GM19438 (cell line): ENCODE data around the gene SYT12.

Source experiments
- ATAC-seq: cut with Tn5 transposase; IDR thresholded peaks from one replicate; pipeline ENCODE4 v1.9.1; 2021; ENCODE audit warnings: low read depth; ENCODE audit not compliant: unreplicated experiment

The SYT12 gene

GRCh38 chr11:67027483-67027930 is 4.6 kb downstream of the SYT12 start:
- ATAC-seq = no peak

DNA sequence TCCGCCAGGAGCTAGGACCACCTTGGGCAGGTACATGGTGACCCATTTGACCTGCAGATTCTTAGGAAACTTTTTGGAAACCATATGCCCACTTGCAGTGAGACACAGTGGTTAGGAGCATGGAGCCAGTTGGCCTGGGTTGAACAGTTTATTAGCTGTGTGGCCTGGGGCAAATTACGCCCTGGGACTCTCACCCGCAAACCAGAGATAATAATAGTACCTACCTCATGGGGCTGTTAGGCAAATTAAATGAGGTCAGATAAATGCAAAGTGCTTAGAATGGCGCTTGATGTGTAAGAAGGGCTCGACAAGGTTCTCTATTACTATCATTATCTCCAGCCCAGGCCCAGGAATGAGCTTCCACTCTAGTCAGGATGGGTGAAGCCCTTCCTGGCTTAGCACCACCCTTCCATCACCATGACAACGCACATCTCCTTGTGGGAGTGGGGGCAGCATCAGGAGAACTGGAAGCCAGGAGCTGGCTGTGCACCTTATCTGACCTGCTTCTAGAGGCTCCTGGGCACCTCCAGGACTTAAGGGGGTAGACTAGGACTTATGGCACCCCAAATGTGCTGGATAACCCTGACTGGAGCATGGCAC is 5.1 kb downstream of the SYT12 start:
- ATAC-seq = no peak

DNA sequence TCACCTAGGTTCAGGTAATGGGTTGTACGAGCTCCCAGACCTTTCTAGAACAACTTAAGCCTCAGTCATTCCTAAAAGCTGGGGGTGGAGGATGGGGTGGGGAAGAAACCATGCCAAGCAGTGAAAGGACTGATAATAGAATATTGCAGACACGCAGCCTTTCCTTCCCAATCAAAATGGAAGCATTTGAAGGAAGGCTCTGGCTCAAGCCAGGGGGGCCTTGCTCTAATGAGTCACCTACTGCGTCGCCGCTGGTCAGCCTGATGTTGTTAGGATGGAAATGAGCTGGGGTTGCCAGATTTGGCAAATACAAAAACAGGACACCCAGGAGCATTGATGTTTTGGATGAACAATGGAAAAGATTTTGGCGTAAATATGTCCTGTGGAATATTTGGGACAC is 6.2 kb downstream of the SYT12 start:
- ATAC-seq = no peak

DNA sequence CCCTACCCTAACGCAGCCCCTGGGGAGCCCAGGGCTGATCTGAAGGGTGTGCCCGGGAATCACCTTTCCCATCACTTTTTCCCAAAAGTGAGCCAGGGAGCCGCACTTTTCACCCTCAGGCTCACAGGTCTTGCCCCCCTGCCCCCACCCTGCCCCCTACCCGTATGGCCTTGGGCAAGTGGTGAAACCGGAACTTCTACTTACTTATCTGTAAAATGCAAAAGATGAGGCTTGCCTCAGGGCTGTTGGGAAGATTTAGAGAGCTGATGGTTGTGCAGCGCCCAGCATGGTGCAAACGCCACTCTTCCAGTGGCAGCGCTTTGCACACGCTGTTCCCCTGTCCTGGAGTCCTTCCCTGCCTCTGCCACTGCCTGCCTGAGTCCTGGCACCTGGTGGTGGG is 8.0 kb downstream of the SYT12 start:
- no peak for ATAC-seq

DNA sequence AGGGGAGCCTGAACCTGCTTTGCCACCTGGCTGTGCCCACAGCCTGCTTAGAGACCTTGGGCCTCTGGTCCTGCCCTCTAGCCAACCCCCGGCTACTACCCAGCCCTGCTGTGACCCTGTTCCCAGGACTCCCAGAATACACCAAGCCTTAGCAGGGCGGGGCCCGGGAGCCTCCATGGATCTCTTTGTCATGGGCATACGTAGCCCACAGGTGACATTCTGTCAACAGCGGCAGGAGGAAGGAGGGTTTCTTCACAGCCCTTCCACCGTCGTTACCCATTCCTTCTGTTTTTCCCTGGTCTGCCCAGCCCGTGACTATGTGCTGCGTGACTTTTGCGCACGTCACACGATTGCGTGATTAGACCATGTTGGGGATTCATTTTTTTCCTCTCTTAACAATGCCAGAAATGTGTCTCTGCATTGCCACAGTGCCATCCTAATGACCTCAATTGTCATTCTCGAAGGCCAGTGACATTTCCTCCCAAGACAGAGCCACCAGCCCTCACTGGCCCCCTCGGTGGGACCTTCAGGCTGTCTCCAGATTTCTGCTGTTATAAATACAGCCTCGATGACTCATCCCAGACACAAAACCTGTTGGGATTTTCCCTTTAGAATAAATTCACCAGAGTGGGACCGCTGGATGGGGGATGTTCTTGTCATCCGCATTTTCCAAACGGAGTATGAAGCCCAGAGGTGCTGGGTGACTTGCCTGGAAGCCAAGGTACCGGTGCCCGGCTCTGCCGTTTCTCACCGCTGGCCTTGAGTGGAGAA is 9.0 kb downstream of the SYT12 start:
- no peak for ATAC-seq

DNA sequence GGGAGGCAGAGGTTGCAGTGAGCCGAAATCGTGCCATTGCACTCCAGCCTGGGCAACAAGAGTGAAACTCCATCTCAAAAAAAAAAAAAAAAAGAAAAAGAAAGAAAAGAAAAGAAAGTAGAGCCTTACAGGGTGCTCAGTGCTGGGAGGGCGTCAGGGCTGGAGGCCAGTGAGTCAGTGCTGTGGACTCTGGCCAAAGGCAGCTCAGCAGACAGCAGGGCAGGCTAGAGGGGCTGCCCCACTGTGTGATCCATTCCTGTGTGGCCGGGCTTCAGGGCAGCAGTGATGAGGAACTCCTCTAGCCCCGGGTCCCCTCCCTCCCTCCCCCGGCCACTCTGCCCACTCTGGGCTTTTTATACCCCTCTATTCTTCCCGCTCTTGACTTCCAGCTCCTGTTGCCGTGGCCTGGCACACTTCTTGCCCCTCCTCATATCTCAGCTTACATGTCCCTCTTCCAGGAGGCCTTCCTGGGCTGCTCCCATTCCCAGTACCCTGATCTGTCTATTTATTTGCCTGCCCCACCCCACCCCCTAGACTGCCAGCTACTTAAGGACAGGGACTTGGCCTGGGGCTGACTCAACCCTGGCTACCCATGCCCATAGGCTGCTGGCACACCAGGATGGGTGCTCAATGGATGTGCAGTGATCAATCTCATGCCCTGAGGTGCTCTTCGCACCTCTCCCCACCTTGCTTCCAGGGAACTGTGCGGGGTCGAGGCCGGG is 10.1 kb downstream of the SYT12 start:
- ATAC-seq = no peak

DNA sequence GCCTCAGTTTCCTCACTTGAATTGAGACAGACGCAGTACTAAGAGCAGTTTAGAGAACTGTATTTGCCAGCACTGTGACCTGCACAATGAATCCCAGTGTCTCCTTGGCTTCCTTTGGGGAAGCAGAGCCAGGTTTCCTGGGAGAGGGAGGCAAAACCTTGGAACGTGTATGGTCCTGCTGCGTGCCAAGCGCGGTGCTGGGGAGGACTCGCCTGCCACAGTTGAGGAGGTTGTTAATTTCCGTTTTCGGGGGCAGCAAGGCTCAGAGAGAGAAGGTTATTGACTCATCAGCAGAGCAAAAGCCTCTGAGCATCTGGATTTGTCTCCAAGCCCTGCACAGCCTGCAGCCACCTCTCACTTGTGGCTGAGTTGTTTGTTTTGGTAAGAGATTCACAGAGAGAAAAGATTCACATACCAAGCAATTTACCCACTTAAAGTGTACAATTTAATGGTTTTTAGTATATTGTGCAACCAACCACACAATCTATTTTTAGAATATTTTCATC is 10.8 kb downstream of the SYT12 start:
- ATAC-seq = no peak

DNA sequence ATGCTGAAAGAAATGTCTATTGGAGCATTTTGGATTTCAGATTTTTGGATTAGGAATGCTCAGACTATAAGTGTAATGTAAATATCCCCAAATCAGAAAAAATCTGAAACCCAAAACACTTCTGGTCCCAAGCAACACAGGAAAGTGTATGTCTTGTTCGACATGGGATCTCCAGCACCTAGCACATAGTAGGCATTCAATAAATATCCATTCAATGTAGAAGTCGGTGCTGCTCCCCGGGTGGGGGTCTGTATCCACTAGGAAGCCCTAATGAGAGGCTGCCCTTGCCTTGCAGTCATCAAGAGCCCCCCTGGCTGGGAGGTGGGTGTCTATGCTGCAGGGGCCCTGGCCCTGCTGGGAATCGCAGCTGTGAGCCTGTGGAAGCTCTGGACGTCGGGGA is 11.4 kb downstream of the SYT12 start:
- no peak for ATAC-seq

DNA sequence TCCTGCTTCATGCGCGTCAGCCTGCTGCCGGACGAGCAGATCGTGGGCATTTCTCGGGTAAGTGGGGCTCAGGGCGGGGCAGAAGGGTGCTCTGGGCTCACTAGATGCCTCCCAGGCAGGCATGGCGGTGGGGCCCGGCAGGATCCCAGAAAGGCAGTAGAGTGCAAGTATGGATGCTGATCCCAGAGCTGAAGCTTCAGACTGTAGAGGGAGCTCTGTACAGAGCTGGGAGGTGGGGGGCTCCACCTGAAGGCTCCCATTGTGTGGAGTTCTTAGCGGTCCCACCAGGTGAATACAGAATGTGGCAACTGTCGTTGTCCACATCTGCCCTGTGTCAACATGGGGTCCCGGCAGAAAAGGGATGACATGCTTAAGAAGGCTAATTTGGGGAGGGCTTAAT is 17.2 kb downstream of the SYT12 start:
- ATAC-seq = no peak

DNA sequence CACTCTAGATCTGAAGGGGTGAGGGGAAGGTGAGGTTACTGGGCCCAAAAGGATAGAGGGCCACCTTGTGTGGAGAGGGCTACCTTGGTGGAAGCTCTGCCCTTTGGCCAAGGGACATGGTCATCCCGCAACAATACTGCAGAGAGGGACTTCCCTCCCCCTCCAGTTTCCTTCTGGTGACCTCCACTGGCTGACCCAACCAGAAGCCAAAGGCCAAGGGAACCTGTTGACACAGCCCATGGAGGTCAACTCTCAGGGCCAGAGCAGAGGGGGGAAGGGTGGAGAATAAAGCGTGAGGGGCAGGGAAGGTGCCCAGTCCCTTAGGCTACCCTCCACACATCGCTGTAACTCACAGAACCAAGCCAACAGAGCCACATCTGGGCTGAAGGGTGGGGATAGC is 18.7 kb downstream of the SYT12 start:
- ATAC-seq = no peak

GRCh38 chr11:67043572-67044349 is 20.8 kb downstream of the SYT12 start:
- ATAC-seq = no peak

- no peak for ATAC-seq
Observed at GRCh38 chr11:67044496-67044895, 21.6 kb downstream of the SYT12 start.

DNA sequence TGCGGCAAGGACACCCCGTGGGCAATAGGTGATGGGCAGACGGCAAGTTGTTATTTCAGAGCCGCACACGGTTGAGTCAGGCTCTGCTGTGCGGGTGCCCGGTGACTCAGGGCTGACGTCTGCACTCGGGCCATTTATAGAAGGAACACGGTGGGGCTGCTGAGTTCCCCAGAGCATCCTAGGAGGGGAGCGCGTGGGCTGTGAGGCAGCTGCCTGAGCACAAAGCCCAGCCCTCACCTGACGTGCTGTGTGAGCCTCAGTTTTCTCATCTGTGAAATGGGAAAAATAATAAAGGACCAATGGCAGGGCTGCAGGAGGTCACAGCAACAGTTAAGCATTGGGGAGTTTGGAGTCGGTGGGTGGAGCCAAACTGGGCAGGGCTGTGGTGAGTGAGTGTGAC is 22.4 kb downstream of the SYT12 start:
- no peak for ATAC-seq

DNA sequence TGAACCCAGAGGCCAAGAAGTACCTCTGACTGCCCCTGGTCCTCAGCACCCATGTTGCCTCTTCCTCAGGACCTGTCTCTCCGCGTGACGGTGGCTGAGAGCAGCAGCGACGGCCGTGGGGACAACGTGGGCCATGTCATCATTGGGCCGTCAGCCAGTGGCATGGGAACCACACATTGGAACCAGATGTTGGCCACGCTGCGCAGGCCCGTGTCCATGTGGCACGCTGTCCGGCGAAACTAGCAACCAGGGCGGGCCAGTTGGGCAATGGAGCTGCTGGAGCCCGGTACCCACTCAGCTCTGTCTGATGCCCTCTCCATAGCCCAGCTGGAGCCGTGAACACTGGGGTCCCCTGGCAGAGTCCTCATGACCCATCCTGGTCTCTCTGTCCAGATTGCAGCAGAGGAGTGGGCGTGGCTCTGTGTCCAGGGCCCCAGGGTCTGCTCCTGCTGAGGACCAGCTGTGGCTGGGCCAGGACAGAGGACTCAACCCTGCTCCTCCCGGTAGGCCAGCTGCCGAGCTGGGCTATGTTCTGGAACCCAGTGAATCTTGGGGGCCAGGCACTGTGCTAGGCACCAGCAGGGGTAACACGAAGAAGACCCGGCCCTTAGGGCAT is 25.7 kb downstream of the SYT12 start:
- ATAC-seq = no peak

- ATAC-seq = no peak
Observed at GRCh38 chr11:67050139-67050538, 27.2 kb downstream of the SYT12 start.

DNA sequence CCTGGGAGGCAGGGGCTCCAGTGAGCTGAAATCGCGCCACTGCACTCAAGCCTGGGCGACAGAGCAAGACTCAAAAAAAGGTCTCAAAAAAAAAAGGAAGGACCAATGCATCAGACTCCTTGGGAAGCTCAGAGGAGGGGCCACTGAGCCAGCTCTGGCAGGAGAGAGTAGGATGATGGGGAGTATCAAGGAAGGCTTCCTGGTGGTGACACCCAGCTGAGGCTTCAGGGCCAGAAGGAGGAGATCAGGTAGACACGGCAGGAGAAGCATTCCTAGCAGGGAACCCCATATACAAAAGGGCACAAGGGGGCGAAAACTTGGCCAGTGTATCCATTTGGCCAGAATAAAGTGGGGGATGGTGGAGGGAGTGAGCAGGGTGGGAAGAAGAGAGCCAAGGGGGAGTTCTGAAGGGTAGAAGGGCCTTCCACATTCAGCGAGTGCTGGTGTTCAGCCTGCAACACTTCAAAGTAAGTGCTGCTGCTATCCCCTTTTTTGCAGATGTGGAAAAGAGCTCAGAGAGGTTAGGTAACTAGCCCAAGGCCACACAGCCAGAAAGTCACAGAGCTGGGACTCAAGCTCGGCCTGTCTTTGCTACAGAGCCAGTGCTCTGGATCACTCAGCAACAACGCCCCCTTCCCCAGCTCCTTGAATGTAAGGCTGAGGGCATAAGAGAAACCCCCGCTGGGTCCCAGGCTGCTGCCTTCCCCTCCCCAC is 28.4 kb downstream of the SYT12 start:
- ATAC-seq = no peak

DNA sequence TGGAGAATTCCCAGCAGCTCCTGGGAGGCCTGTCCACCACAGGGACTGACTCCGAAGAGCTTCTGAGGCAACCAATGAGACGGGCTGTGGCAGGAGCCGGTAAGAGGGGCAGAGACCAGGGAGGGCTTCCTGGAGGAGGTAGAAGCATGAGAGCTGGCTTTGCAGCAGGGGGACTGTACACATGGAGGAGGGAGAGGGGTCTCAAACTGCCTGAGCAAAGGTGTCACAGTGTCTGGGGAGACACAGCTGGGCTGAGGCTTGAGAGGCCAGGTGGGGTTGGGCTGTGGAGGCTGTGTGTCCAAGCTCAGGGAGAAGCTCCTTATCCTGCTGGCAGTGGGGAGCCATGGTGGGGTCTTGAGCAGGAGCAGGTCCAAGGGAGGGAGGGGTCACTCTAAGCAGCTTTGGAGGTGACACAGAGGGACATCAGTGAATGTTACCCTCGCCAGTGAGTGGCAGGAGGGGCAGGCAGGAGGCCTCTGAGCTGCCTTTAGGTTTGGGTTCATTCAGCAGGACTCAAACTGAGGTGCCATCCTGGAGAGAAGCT is 29.1 kb downstream of the SYT12 start:
- no peak for ATAC-seq

DNA sequence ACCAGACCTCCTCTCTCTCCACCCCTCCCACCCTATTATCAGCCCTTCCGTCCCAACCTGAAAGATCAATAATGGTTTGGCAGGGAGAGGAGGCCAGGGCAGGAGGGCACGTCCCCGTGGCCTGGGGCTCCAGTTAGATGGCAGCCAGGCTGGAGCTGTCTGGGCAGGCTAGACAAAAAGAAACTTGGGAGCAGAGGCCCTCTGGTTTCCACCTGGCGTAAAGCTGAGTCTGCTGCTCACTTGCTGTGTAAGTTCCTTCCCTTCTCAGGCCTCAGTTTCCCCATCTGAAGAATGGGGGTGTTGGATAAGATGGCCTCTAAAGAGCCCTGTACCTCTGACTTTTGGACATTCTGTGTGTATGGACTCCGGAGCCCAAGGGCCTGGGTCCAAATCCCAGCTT is 30.0 kb downstream of the SYT12 start:
- no peak for ATAC-seq

DNA sequence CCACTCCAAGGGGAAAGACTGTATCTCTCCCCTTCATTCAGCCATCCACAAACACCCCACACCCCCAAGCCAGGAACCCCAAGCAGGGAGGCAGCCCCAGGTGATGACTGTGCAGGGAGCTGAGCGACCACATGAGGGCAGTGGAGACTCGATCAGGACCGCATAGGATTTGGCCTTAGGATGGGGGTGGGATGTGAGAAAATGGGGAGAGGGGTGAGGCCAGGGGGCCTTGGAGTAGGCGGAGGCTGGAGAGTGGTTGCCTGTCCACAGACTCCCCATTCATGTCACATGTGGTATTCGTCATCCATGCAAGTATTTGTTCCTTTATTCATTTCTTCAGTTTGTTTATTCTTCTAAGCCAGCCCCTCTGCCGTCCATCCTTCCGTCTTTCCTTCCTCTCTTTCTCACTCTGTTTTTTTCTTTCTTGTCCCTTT is 31.0 kb downstream of the SYT12 start:
- ATAC-seq = no peak
